ENCODE results near the gene HEXB. TPM values are rescaled to one million over a fixed set of nuclear protein-coding genes. Genes with fewer than 3 reads are reported as not detected.

HEXB gene
- total and polyA plus RNA-seq, 9 of the 15 experiments (the other 6 are each of a cell fraction or from before 2014, with no cell fraction given): 22.9 to 158 (median 108) TPM

- TF ChIP-seq E2F1 (CRISPR knock-in tag; IDR thresholded peaks at IDR 0.05): peak; percentile 47; the same call in 1 of the 2 replicates
- peak; percentile 91 for TF ChIP-seq SIN3B (IDR thresholded peaks at IDR 0.05; ENCODE audit: low read depth)
- no peak for TF ChIP-seq CAMTA2 (CRISPR knock-in tag; conservative IDR thresholded peaks at IDR 0.05)
- TF ChIP-seq ARID1B (IDR thresholded peaks at IDR 0.05): no peak
- TF ChIP-seq KLF13 (tag; IDR thresholded peaks at IDR 0.05; ENCODE audit: borderline replicate concordance, low read depth): peak; percentile 41; the same call in 1 of the 2 replicates
- TF ChIP-seq FOXP4 (CRISPR knock-in tag; IDR thresholded peaks at IDR 0.05; ENCODE audit: borderline replicate concordance): no peak
- TF ChIP-seq PRPF4 (IDR thresholded peaks at IDR 0.05; ENCODE audit: insufficient read depth, low read depth, low read length, poor library complexity, severe bottlenecking): no peak
- peak; percentile 82 to 90 for TF ChIP-seq MNT (conservative IDR thresholded peaks at IDR 0.05)
- TF ChIP-seq SMARCC2 (IDR thresholded peaks at IDR 0.05; ENCODE audit: low read depth): no peak
- TF ChIP-seq ZNF311 (CRISPR knock-in tag; IDR thresholded peaks at IDR 0.05): no peak
- 0 out of 2 replicates have a peak, but pooled peaks have one; percentile 54 for TF ChIP-seq SNIP1 (IDR thresholded peaks at IDR 0.05; ENCODE audit: low read depth)
- no peak for TF ChIP-seq U2AF1 (optimal IDR thresholded peaks at IDR 0.05; ENCODE audit: low read depth, low read length)
- no peak for TF ChIP-seq GATA2 (CRISPR knock-in tag; IDR thresholded peaks at IDR 0.05)
- peak; percentile 76 for TF ChIP-seq PKNOX1 (IDR thresholded peaks at IDR 0.05)
Measured at GRCh38 chr5:74766849-74767578, 82.0 kb downstream of the HEXB start, which contains the start of the genes GFM2 and NSA2 (continued).
